HL-60 (cell line): ENCODE data around the gene DUSP7.

Experiments used
- DNase-seq, 2 experiments: peaks; one replicate each; pipeline ENCODE4 v3.0.0-alpha.2; 2010 to 2020; ENCODE audit warnings: low read depth in 1 of 2, low spot score in 1 of 2
- H3K27ac ChIP-seq: fragments of 250-450 bp; sonication (Bioruptor Pico); replicated peaks from 2 replicates; pipeline ENCODE4 v1.5.1; 2020; ENCODE audit warnings: mild to moderate bottlenecking, moderate library complexity
- H3K27me3 ChIP-seq: fragments of 250-450 bp; sonication (Bioruptor Pico); 2 replicates; pipeline ENCODE4 v1.5.1; 2021; ENCODE audit warnings: mild to moderate bottlenecking, moderate library complexity; ENCODE audit not compliant: insufficient read depth, poor library complexity, severe bottlenecking
- H3K4me3 ChIP-seq: replicated peaks from 2 replicates; pipeline ENCODE4 v1.5.1; 2011; ENCODE audit warnings: mild to moderate bottlenecking, control low read depth, low read length; ENCODE audit not compliant: insufficient read depth
- GABPA ChIP-seq: IDR thresholded peaks from 2 replicates; pipeline ENCODE4 v1.6.1; 2012; ENCODE audit warnings: low read depth
- POLR2AphosphoS5 ChIP-seq: IDR thresholded peaks from 2 replicates; pipeline ENCODE4 v1.6.1; 2012; ENCODE audit warnings: low read depth
- SPI1 ChIP-seq: IDR thresholded peaks from 2 replicates; pipeline ENCODE4 v1.6.1; 2012; ENCODE audit warnings: low read depth, mild to moderate bottlenecking, borderline replicate concordance
- TF ChIP-seq, protein P1 (sequence below): IDR thresholded peaks from one replicate; pipeline ENCODE4 v1.5.1; 2011; ENCODE audit warnings: low read length, control low read depth, inconsistent platforms; ENCODE audit not compliant: insufficient read depth
- TF ChIP-seq, protein P2 (sequence below): IDR thresholded peaks from 2 replicates; pipeline ENCODE4 v1.6.1; 2012; ENCODE audit warnings: low read depth; ENCODE audit not compliant: insufficient replicate concordance

The DUSP7 gene

DNA sequence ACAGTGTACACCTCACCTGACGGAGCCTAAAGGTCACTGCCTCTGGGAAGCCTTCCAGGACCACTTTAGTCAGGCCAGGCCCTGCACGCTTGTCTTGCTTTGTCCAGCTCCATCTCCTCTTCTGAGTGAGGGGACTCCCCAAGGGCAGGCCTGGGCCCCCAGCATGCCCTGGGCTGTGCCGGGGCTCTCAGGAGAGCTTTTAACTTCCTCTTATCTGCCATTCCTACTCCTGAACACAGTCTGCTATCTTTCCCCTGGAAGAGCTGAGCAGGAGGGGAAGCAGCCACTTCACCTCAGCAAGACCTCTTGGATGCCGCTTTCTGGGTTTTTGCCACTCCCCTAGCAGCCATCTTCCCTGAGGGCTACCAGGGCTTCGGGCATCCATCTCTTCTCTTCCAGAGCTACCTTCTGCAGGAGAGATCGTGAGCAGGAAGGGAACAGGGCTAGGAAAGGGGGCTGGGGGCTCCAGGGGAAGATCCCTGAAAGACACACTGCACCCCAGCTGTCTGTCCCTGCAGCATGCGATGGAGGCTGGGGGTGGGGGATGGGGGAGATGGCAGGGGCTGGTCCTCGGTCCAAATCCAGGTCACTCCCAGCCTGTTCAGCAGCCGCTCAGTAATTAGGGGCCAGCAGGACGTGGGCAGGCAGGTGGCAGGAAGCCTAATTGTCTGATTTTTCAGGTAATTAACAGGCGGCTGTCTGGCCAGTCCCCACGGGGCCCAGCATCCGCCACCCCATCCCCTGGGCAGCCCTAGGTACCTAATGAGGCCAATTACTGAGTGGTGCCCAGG lies 40.7 kb downstream of the DUSP7 start:
- H3K27me3 ChIP-seq: no peaks in the 10 kb centered on the region
- no peak for TF ChIP-seq POLR2AphosphoS5
- no peak for TF ChIP-seq SPI1
- TF ChIP-seq, protein P1, sequence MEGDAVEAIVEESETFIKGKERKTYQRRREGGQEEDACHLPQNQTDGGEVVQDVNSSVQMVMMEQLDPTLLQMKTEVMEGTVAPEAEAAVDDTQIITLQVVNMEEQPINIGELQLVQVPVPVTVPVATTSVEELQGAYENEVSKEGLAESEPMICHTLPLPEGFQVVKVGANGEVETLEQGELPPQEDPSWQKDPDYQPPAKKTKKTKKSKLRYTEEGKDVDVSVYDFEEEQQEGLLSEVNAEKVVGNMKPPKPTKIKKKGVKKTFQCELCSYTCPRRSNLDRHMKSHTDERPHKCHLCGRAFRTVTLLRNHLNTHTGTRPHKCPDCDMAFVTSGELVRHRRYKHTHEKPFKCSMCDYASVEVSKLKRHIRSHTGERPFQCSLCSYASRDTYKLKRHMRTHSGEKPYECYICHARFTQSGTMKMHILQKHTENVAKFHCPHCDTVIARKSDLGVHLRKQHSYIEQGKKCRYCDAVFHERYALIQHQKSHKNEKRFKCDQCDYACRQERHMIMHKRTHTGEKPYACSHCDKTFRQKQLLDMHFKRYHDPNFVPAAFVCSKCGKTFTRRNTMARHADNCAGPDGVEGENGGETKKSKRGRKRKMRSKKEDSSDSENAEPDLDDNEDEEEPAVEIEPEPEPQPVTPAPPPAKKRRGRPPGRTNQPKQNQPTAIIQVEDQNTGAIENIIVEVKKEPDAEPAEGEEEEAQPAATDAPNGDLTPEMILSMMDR: no peak
- TF ChIP-seq GABPA: no peak
- no peak overlapping the region for H3K27ac ChIP-seq
- H3K4me3 ChIP-seq: no peak overlapping the region
- no peak for DNase-seq

DNA sequence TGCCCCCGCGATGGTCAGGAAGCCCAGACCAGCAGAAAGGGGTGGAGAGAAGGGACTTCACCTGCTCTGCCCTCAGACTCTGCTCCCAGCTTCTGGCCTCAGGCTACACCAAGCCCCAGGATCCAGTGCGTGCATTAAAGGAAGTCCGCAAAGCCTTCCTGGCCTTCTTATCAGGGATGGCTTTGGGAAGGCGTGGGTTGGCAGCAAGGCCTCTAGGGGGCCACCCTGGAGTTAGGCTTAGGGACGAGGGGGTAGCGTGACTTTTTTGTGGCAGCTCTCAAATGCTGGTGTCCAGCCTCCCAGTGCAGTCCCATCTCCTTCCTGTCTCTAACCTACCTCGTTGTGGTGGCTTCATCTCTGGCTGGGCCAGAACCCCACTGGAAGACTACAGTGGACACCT lies 41.8 kb downstream of the DUSP7 start:
- no peak for DNase-seq
- Histone ChIP-seq H3K27me3 (no peaks in the 10 kb centered on the region), H3K4me3 (no peak overlapping the region), H3K27ac (no peak overlapping the region)
- TF ChIP-seq, protein P1: no peak
- TF ChIP-seq GABPA (no peak), POLR2AphosphoS5 (no peak), SPI1 (no peak)
- TF ChIP-seq, protein P2, sequence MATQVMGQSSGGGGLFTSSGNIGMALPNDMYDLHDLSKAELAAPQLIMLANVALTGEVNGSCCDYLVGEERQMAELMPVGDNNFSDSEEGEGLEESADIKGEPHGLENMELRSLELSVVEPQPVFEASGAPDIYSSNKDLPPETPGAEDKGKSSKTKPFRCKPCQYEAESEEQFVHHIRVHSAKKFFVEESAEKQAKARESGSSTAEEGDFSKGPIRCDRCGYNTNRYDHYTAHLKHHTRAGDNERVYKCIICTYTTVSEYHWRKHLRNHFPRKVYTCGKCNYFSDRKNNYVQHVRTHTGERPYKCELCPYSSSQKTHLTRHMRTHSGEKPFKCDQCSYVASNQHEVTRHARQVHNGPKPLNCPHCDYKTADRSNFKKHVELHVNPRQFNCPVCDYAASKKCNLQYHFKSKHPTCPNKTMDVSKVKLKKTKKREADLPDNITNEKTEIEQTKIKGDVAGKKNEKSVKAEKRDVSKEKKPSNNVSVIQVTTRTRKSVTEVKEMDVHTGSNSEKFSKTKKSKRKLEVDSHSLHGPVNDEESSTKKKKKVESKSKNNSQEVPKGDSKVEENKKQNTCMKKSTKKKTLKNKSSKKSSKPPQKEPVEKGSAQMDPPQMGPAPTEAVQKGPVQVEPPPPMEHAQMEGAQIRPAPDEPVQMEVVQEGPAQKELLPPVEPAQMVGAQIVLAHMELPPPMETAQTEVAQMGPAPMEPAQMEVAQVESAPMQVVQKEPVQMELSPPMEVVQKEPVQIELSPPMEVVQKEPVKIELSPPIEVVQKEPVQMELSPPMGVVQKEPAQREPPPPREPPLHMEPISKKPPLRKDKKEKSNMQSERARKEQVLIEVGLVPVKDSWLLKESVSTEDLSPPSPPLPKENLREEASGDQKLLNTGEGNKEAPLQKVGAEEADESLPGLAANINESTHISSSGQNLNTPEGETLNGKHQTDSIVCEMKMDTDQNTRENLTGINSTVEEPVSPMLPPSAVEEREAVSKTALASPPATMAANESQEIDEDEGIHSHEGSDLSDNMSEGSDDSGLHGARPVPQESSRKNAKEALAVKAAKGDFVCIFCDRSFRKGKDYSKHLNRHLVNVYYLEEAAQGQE: no peak

DNA sequence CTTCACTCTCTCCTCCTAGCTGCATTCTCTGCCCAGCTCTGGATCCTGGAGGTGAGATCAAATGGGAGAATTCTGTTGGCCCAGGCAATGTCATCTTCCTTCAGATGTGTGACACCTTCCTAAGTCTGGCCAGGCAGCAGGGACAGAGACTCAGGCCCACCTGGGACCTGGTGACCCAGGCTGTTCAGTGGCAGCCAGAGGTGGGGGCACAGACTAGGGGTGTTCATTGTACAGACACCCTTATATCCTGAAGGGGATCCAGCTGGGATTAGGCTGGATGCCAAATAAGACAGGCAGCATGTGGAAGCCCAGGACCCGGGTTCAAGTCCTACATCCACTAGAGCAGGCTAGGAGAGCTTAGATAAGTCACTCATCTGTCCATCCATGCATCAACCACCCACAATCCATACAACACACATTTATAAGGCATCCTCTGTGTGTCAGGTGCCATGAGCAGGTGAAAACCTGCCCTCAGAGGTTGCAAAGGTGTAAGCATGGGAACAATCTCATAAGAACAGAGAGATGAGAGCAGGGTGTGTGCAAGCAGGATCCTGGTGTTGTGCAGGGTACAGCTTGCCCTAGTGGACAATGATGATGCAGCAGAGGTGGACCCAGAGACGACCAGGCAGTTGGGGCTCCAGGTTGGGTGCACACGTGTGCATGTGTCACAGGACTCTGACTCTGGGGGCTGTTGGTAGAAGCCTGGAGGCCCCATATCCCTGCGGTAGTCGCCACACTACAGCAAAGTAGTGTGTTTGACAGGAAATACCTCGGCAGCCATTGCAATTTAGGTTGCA lies 42.4 kb downstream of the DUSP7 start:
- Histone ChIP-seq H3K27ac (no peak overlapping the region), H3K27me3 (no peaks in the 10 kb centered on the region), H3K4me3 (no peak overlapping the region)
- DNase-seq: no peak
- TF ChIP-seq, protein P1: no peak
- TF ChIP-seq GABPA: no peak

DNA sequence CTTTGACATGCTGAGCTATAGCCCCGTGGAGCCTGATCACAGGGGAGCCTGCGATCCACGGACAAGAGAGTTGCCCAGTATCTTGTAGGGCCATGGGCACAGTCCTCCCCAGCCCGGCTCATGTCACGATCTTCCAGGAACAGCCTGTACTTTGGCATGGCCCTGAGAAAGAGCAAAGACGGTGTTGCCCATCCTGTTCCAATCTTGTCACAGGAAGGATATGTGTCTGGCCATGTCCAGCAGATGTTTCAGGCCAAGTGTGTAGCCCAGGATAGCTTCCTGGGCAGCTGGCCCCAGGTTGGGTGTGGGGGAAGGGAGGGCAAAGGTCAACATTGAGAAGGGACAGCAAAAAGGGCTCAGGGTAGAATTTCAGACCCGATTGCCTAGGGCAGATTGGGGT lies 43.7 kb downstream of the DUSP7 start:
- H3K4me3 ChIP-seq: no peak overlapping the region
- no peak for DNase-seq

More for the DNA sequence above, 43.7 kb downstream of the DUSP7 start:
- TF ChIP-seq POLR2AphosphoS5 (no peak), GABPA (no peak), SPI1 (no peak)
- TF ChIP-seq, protein P2: no peak
- Histone ChIP-seq H3K27ac (no peak overlapping the region), H3K27me3 (no peaks in the 10 kb centered on the region)
